Subcutaneous adipose tissue (tissue), 4 donors: Measurements from ENCODE around the gene BCAN. TPM values are rescaled to one million over a fixed set of nuclear protein-coding genes. Genes with fewer than 3 reads are reported as not detected.

Experiments used
- total RNA-seq, 4 donors: library from RNA; depleted of rRNA; stranded (reverse); fragments of >200 nt; gene quantifications; one replicate each; pipeline ENCODE4 v1.1.0, GENCODE V29; 2016
- TF ChIP-seq, protein P1 (sequence below): fragments of 450-650 bp; IDR thresholded peaks from one replicate; pipeline ENCODE4 v1.5.1; 2016; ENCODE audit warnings: low read depth, mild to moderate bottlenecking, control low read depth, antibody characterized with exemption, moderate library complexity

The BCAN gene
- total RNA-seq, 4 donors from 2014 or later, result not detected

DNA sequence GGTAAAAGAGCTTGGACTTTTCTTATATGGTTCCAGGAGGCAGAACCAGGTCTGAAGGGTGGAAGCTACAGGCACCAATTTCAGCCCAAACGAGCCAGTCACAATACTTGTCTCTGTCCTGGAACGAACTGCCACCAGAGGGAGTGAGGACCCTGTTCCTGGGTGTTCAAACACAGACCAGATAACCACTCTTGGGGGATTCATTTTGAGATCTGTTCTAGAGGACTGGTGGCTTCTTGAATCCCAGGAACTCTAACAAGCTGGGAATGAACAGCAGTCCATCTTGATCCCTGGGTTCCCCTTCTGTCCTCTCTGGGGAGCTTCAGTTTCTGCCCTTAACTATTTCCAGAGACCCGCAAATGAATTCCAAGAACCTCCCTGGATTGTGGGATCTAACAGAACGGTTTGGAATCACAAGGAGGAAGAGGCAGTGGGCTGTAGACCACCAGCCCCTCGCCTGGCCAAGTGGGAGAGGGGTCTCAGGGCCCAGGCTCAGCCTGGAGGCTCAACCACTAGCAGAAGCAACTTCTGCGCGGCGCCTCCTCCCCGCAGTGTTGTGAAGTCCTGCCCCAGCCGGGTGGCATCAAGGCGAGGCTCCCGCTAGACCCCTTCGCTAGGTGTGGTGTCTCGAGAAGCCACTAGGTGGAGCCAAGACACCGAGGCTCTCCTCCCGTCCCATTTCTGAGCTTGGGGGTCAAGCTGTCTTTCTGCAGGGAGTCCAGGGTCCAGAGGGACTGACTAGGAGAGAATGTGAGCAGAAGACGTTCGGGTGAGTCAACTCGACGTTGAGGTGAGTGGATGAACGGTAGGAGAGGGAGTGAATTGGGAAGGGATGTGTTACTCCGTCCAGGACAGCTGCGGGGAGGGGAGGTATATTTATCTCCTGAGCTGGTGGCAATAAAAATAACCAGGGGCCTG is 47.4 kb downstream of the BCAN start:
- TF ChIP-seq, protein P1, sequence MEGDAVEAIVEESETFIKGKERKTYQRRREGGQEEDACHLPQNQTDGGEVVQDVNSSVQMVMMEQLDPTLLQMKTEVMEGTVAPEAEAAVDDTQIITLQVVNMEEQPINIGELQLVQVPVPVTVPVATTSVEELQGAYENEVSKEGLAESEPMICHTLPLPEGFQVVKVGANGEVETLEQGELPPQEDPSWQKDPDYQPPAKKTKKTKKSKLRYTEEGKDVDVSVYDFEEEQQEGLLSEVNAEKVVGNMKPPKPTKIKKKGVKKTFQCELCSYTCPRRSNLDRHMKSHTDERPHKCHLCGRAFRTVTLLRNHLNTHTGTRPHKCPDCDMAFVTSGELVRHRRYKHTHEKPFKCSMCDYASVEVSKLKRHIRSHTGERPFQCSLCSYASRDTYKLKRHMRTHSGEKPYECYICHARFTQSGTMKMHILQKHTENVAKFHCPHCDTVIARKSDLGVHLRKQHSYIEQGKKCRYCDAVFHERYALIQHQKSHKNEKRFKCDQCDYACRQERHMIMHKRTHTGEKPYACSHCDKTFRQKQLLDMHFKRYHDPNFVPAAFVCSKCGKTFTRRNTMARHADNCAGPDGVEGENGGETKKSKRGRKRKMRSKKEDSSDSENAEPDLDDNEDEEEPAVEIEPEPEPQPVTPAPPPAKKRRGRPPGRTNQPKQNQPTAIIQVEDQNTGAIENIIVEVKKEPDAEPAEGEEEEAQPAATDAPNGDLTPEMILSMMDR, result no peak

- TF ChIP-seq, protein P1, result no peak
Measured at GRCh38 chr1:156689953-156690674, 48.2 kb downstream of the BCAN start.

GRCh38 chr1:156690675-156691036 is 48.7 kb downstream of the BCAN start:
- TF ChIP-seq, protein P1, result no peak

- TF ChIP-seq, protein P1, result no peak
Measured at GRCh38 chr1:156691191-156691590, 49.3 kb downstream of the BCAN start.

GRCh38 chr1:156691665-156692440 is 49.9 kb downstream of the BCAN start:
- TF ChIP-seq, protein P1, result no peak

DNA sequence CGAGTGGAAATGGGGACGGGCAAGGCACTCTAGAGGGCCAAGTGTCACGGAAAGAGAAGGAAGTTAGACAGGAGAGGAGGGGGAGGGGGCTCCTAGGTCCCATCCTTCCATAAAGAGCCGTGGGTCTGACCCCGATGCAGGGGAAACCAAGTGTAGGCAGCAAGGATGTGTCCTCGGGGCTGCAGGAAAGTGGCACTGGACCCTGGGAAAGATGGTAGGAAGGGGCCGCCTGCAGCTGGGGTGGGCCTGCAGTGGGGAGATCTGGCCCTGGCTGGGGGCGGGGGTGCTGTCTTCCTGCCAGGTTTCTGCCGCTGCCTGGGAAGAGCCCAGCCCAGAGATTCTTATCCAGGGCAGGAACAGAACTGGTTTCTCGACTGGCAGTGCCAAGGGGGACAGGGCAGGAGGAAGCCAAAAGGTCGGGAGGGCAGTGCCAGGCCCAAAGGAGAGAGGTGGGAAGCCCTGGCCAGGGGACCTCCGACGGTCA is 50.6 kb downstream of the BCAN start:
- TF ChIP-seq, protein P1, result no peak
